ENCODE data around the gene PYGO1. TPM values are rescaled to one million over a fixed set of nuclear protein-coding genes. Genes with fewer than 3 reads are reported as not detected.

The PYGO1 gene
- total RNA-seq, 1 donor from 2014 or later = under 0.01 TPM

- no peak for DNase-seq (ENCODE audit: low read depth in 2 of 2)
Measured at GRCh38 chr15:55564347-55565145, 23.6 kb downstream of the PYGO1 start.

DNA sequence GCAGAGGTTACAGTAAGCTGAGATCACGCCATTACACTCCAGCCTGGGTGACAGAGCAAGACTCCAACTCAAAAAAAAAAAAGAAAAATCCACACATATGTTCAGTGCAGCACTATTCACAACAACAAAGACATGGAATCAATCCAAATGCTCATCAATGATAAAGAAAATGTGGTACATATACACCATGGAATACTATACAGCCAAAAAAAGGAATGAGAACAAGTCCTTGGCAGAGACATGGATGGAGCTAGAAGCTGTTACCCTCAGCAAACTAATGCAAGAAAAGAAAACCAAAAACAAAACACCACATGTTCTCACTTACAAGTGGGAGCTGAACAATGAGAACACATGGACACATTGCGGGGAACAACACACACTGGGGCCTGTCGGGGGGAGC, 25.5 kb downstream of the PYGO1 start:
- DNase-seq (ENCODE audit: low read depth in 2 of 2) = no peak

- no peak for DNase-seq (ENCODE audit: low read depth in 2 of 2)
Measured at GRCh38 chr15:55555089-55555488, 33.1 kb downstream of the PYGO1 start.

- peak in 1 of 2 donors; percentile 12 for DNase-seq (ENCODE audit: low read depth in 2 of 2)
Measured at GRCh38 chr15:55552926-55553325, 35.2 kb downstream of the PYGO1 start.

- DNase-seq (ENCODE audit: low read depth in 2 of 2) = no peak
Measured at GRCh38 chr15:55552451-55552850, 35.7 kb downstream of the PYGO1 start.

GRCh38 chr15:55549305-55549704, 38.8 kb downstream of the PYGO1 start:
- no peak for DNase-seq (ENCODE audit: low read depth in 2 of 2)

- peak in 1 of 2 donors; percentile 1 for DNase-seq (ENCODE audit: low read depth in 2 of 2)
Measured at GRCh38 chr15:55546718-55547117, 41.4 kb downstream of the PYGO1 start.

DNA sequence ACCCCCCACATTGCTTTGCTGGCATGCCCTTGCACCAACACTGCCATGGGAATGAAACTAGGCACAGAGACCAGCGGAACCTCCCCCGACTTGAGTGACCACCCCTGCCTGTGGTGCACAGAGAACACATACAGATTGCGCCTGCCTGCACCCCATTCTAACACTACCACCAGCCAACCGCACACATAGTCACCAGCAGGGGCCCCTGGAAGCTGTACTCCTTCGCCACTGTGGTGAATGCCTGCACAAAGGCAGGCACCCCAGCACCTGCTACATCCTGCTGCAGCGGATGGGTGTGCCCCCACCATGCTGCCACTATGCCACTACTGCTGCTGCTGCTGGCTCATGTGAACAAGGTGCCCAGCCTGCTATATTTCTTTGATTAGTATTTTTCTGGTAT, 52.7 kb downstream of the PYGO1 start:
- DNase-seq (ENCODE audit: low read depth in 2 of 2) = no peak

GRCh38 chr15:55532944-55533343, 55.2 kb downstream of the PYGO1 start:
- no peak for DNase-seq (ENCODE audit: low read depth in 2 of 2)

DNA sequence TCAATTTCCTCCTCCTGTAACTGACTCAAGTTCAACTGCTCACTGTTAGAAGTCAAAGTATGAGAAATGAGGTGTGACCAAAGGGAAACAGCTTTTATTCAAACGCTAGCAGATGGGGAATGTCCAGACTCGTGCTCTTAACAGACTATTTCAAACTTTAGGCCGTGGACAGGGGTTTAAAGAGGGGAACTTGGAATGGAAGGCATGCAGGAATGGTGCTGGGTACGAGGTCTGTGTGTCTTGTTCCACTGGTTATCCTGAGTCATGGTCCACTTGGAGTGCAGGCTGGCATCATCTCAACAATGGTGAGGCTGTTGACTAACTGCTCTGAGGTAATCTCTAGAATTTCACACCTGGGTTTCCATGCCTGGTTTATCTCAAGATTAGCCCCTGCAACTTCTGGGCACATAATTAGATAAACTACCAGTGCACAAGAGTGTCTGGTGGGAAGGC, 57.3 kb downstream of the PYGO1 start:
- no peak for DNase-seq (ENCODE audit: low read depth in 2 of 2)

- no peak for DNase-seq (ENCODE audit: low read depth in 2 of 2)
Measured at GRCh38 chr15:55528812-55529211, 59.3 kb downstream of the PYGO1 start.

DNA sequence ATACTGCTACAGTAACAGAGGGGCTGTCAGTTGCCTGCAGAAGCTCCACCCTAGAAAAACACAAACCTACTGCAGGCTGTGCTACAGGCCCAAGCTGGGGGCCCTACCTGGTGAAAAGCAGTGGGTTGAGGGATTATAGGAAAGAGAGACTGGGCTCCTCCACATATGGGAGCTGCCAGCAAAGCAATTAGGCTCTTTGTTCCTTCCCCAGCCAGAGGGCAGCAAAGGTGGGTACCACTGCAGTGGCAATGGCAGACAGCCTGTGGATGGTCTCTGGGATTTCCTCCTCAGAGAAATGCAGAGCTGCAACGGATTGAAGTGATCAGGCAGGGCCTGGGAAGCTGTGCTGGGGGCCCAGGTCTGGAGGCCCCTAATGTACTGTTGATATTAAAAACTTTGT, 61.0 kb downstream of the PYGO1 start:
- DNase-seq (ENCODE audit: low read depth in 2 of 2) = no peak

GRCh38 chr15:55526559-55527036, 61.5 kb downstream of the PYGO1 start:
- DNase-seq (ENCODE audit: low read depth in 2 of 2) = peak; percentile 64

DNA sequence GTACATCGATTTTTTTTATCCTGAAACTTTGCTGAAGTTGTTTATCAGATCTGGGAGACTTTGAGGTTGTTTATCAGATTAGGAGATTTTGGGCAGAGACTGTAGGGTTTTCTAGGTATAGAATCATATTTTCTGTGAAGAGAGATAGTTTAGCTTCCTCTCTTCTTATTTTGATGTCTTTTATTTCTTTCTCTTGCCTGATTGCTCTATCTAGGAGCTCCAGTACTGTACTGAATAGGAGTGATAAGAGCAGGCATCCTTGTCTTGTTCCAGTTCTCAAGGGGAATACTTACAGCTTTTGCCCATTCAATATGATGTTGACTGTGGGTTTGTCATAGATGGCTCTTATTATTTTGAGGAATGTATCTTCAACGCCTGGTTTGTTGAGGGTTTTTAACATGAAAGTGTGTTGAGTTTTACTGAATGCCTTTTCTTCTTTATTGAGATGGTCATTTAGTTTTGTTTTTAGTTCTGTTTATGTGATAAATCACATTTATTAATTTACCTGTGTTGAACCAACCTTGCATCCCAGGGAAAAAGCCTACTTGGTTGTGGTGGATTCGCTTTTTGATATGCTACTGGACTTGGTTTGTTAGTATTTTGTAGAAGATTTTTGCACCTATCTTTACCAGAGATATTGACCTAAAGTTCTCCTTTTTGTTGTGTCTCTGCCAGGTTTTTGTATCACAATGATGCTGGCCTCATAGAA, 65.2 kb downstream of the PYGO1 start:
- DNase-seq (ENCODE audit: low read depth in 2 of 2) = no peak

GRCh38 chr15:55518641-55519040, 69.5 kb downstream of the PYGO1 start:
- no peak for DNase-seq (ENCODE audit: low read depth in 2 of 2)

- no peak for DNase-seq (ENCODE audit: low read depth in 2 of 2)
Measured at GRCh38 chr15:55518009-55518408, 70.1 kb downstream of the PYGO1 start.

GRCh38 chr15:55515991-55516776, 72.0 kb downstream of the PYGO1 start:
- no peak for DNase-seq (ENCODE audit: low read depth in 2 of 2)

- DNase-seq (ENCODE audit: low read depth in 2 of 2) = no peak
Measured at GRCh38 chr15:55515491-55515890, 72.7 kb downstream of the PYGO1 start.

GRCh38 chr15:55514414-55514850, 73.7 kb downstream of the PYGO1 start:
- DNase-seq (ENCODE audit: low read depth in 2 of 2) = no peak

DNA sequence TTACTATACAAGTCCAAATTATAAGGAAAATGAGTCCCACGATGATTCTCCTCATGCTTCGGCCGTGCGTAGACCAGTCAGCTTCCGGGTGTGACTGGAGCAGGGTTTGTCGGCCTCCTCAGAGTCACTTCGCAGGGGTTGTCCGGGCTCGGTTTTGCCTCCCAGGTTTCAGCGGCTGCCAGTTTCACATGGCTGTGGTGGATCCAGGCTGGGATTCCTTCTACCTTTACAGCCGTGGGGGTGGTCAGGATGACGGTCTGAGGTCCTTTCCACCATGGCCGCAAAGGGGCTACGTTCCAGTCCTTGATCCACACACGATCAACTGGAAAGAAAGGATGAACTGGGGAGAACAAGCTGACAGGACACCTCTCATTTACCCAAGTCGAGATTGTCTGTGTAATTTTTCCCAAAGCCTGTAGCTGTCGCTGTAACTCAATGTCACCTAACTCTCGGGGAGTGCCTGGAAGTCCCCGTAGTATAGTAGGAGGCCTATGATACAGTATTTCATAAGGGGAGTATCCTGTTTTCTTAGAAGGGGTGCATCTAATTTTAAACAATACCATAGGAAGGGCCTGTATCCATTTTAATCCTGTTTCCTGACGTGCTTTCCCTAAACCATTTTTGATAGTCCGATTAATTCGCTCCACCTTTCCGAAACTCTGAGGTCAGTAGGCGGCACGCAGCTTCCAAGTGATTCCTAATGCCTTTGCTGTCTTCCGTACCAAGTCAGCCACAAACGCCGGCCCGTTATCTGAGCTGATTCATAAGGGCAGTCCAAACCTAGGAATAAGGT, 74.3 kb downstream of the PYGO1 start:
- peak; percentile 46 to 52 for DNase-seq (ENCODE audit: low read depth in 2 of 2)

DNA sequence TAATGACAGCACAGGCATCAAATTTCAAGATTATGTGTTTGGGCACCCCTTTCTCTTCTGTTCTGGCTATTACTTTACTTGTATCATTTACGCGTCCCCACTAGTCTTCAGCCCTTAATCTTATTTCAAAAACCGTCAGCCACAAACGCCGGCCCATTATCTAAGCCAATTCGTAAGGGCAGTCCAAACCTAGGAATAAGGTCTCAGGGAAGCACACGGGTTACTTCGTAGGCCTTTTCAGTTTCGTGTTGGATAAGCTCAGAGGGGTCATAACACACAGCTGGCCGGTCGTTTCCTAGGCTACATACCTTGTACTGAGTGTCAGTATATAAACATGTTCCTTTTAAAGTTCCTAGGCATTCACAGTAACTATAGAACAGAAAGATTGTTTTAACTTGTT, 75.0 kb downstream of the PYGO1 start:
- DNase-seq (ENCODE audit: low read depth in 2 of 2) = no peak

Measured in lung microvascular endothelial cell (primary cell).